ENCODE data around the gene SLC29A4. TPM values are rescaled to one million over a fixed set of nuclear protein-coding genes. Genes with fewer than 3 reads are reported as not detected.

SLC29A4 gene
- total and polyA plus RNA-seq, 2 of the 4 experiments (the other 2 are of a cell fraction) = 2.3 to 7.6 TPM

- WGBS, 2 experiments (ENCODE audit: extremely low coverage in 2 of 2, insufficient read length in 1 of 2) = 88% methylated on average over 7 of the region's 17 CpGs; no CpG with 5 or more reads in 1 of the 2 experiments
- Histone ChIP-seq H4K91ac (ENCODE audit: insufficient read depth, low read depth, low read length) (no peak overlapping the region), H3K4me3 (ENCODE audit: insufficient read depth, low read depth, low read length) (no peak overlapping the region), H3K4ac (ENCODE audit: low read depth, low read length) (no peak overlapping the region), H3K56ac (ENCODE audit: extremely low read depth, insufficient read depth, low read length) (no peak overlapping the region), H2BK20ac (ENCODE audit: low read depth, low read length) (no peak overlapping the region), H3K27me3 (ENCODE audit: control insufficient read depth, insufficient read depth, low read length) (no peaks in the 10 kb centered on the region), H3K9me3 (ENCODE audit: control insufficient read depth, insufficient read depth, low read length) (no peaks in the 10 kb centered on the region), H3K23ac (ENCODE audit: low read depth, low read length) (no peak overlapping the region), H3K18ac (ENCODE audit: low read depth, low read length) (no peak overlapping the region), H3K9ac (ENCODE audit: low read depth, low read length) (no peak overlapping the region), H4K5ac (ENCODE audit: low read depth, low read length) (no peak overlapping the region), H3K14ac (replicated peaks; ENCODE audit: low read depth, low read length) (no peak overlapping the region), H4K20me1 (ENCODE audit: insufficient read depth, low read length) (peaks cover 72% of the 10 kb centered on the region), H3K79me1 (ENCODE audit: low read depth in 1 of 2, low read length in 2 of 2) (peaks cover 18 to 89% of the 10 kb centered on the region in 2 experiments), H3K9me1 (ENCODE audit: insufficient read depth, low read length) (peaks cover 19% of the 10 kb centered on the region), H2BK120ac (ENCODE audit: low read depth, low read length) (no peak overlapping the region), H2AFZ (replicated peaks; ENCODE audit: low read length, poor library complexity) (no peak overlapping the region), H2AK9ac (replicated peaks; ENCODE audit: low read depth, low read length, poor library complexity) (peak overlapping the region; percentile 71), H2BK15ac (ENCODE audit: low read depth, low read length) (no peak overlapping the region), H2AK5ac (ENCODE audit: low read depth, low read length) (no peak overlapping the region), H3K27ac (ENCODE audit: insufficient read depth, low read length) (no peak overlapping the region), H3K36me3 (ENCODE audit: control insufficient read depth, insufficient read depth, low read length) (peaks cover 81% of the 10 kb centered on the region), H3K4me1 (ENCODE audit: control insufficient read depth, insufficient read depth, low read length) (peaks cover 10% of the 10 kb centered on the region), H4K8ac (ENCODE audit: low read depth in 2 of 2, low read length in 2 of 2) (no peak overlapping the region), H3K4me2 (ENCODE audit: low read depth, low read length) (no peak overlapping the region), H2BK5ac (ENCODE audit: low read depth, low read length, poor library complexity, severe bottlenecking) (no peak overlapping the region)
- TF ChIP-seq MAZ (IDR thresholded peaks at IDR 0.05; ENCODE audit: borderline replicate concordance, low read depth, low read length) = no peak
- TF ChIP-seq CEBPB (IDR thresholded peaks at IDR 0.05; ENCODE audit: low read depth, low read length) = no peak
- no peak for TF ChIP-seq SMC3 (IDR thresholded peaks at IDR 0.05; ENCODE audit: low read depth, low read length)
- no peak for TF ChIP-seq CHD1 (IDR thresholded peaks at IDR 0.05; ENCODE audit: low read depth, low read length)
- TF ChIP-seq MXI1 (IDR thresholded peaks at IDR 0.05; ENCODE audit: borderline replicate concordance, low read depth, low read length) = no peak
- no peak for TF ChIP-seq MAFK (IDR thresholded peaks at IDR 0.05; ENCODE audit: low read depth, low read length)
- TF ChIP-seq RCOR1 (IDR thresholded peaks at IDR 0.05; ENCODE audit: insufficient replicate concordance, low read length) = no peak
- TF ChIP-seq USF2 (IDR thresholded peaks at IDR 0.05; ENCODE audit: low read depth, low read length) = no peak
- no peak for TF ChIP-seq ELK1 (IDR thresholded peaks at IDR 0.05; ENCODE audit: borderline replicate concordance, low read depth, low read length)
- no peak for TF ChIP-seq POLR2A (IDR thresholded peaks at IDR 0.05; ENCODE audit: low read depth, low read length)
- DNase-seq (peak; percentile 43), ATAC-seq (ENCODE audit: low read depth) (peak; percentile 56)
- intact Hi-C loops (cut with micrococcal nuclease) = no loop called here
- ChIA-PET POLR2A (ENCODE audit: unreplicated experiment) (no interaction called here), CTCF (interaction anchor here (1.4 kb wide), 1 partner anchor 11 kb away, joined by 6 read pairs; no protein-coding TSS in a partner anchor)
- dilution Hi-C loops (cut with HindIII; ENCODE audit: low sequenced_read_pairs, unreplicated experiment) = no loop called here
- no TSS peak for BruUV-seq (replicated peaks)
- in situ Hi-C loops (cut with MboI; ENCODE audit: low sequenced_read_pairs) = no loop called here
Observed at GRCh38 chr7:5354460-5355232, 71.9 kb downstream of the SLC29A4 start.
